Activated CD4-positive, alpha-beta T cell treated with anti-CD3 and anti-CD28 coated beads, Interleukin-2, Interleukin-4, amounts not matched to agents 100 ng/mL and 50 ng/mL, durations not matched to agents 16 hours and 8 hours (primary cell): ENCODE data around the gene KLHL42.

Source experiments
- DNase-seq: peaks from one replicate; pipeline ENCODE4 v3.0.0-alpha.2; 2020; ENCODE audit warnings: low spot score

KLHL42 gene

GRCh38 chr12:27780612-27781408, 777 bp downstream of the KLHL42 start:
- no peak for DNase-seq

GRCh38 chr12:27781680-27782079, 1.6 kb downstream of the KLHL42 start:
- no peak for DNase-seq

GRCh38 chr12:27782481-27782880, 2.4 kb downstream of the KLHL42 start:
- no peak for DNase-seq

- DNase-seq = peak; percentile 59
These were observed 6.0 kb downstream of the KLHL42 start for GRCh38 chr12:27785882-27786570.

- DNase-seq = no peak
These were observed 7.5 kb downstream of the KLHL42 start for GRCh38 chr12:27787559-27787958.

GRCh38 chr12:27790179-27790578, 10.1 kb downstream of the KLHL42 start:
- DNase-seq = no peak

GRCh38 chr12:27794818-27795584, 15.0 kb downstream of the KLHL42 start:
- DNase-seq = no peak

GRCh38 chr12:27796128-27796527, 16.1 kb downstream of the KLHL42 start:
- no peak for DNase-seq

GRCh38 chr12:27797301-27798025, 17.4 kb downstream of the KLHL42 start:
- no peak for DNase-seq

- DNase-seq = no peak
These were observed 20.8 kb downstream of the KLHL42 start for GRCh38 chr12:27800819-27801218.

- DNase-seq = no peak
These were observed 21.6 kb downstream of the KLHL42 start for GRCh38 chr12:27801630-27802029.

- no peak for DNase-seq
These were observed 22.5 kb downstream of the KLHL42 start for GRCh38 chr12:27802511-27802910.

- no peak for DNase-seq
These were observed 22.9 kb downstream of the KLHL42 start for GRCh38 chr12:27802936-27803335.

GRCh38 chr12:27805238-27805637, 25.2 kb downstream of the KLHL42 start:
- no peak for DNase-seq

GRCh38 chr12:27806259-27806658, 26.2 kb downstream of the KLHL42 start:
- no peak for DNase-seq

- DNase-seq = no peak
These were observed 27.1 kb downstream of the KLHL42 start for GRCh38 chr12:27807063-27807703.

GRCh38 chr12:27808841-27809240, 28.8 kb downstream of the KLHL42 start:
- no peak for DNase-seq

- no peak for DNase-seq
These were observed 30.7 kb downstream of the KLHL42 start for GRCh38 chr12:27810756-27811155.

- no peak for DNase-seq
These were observed 32.5 kb downstream of the KLHL42 start for GRCh38 chr12:27812502-27812901.

GRCh38 chr12:27814411-27814810, 34.4 kb downstream of the KLHL42 start:
- DNase-seq = no peak

GRCh38 chr12:27814851-27815591, 35.0 kb downstream of the KLHL42 start:
- DNase-seq = no peak
